Measurements from ENCODE around the gene SRSF1.

DNA sequence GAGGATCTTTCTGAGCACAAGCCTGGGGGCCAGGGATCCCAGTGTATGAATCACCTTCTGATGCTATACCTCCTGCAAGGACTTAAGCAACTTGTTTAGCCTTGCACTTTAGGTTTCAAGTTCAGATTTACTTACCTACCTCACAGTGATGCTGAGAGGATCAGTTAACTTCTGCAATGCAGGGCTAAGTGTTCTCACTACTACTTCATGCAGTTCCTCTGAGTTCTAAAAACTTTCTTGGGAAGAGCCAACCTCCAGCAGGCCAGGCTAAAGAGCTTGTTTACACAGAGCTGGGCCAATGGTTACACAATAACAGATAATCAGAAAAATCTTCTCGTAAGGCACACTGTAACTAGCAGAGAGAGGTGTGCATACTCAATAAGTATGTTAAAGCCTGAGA is 32.0 kb downstream of the SRSF1 start:
- TF ChIP-seq, protein P1, sequence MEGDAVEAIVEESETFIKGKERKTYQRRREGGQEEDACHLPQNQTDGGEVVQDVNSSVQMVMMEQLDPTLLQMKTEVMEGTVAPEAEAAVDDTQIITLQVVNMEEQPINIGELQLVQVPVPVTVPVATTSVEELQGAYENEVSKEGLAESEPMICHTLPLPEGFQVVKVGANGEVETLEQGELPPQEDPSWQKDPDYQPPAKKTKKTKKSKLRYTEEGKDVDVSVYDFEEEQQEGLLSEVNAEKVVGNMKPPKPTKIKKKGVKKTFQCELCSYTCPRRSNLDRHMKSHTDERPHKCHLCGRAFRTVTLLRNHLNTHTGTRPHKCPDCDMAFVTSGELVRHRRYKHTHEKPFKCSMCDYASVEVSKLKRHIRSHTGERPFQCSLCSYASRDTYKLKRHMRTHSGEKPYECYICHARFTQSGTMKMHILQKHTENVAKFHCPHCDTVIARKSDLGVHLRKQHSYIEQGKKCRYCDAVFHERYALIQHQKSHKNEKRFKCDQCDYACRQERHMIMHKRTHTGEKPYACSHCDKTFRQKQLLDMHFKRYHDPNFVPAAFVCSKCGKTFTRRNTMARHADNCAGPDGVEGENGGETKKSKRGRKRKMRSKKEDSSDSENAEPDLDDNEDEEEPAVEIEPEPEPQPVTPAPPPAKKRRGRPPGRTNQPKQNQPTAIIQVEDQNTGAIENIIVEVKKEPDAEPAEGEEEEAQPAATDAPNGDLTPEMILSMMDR (IDR thresholded peaks at IDR 0.05; ENCODE audit: low read length): no peak
- no peak for TF ChIP-seq EZH2 (optimal IDR thresholded peaks at IDR 0.05; ENCODE audit: low read depth, low read length)

Data from MM.1S (cell line).